ENCODE data around the gene KAT6B.

Gene KAT6B

GRCh38 chr10:74983383-74983782 lies 157.0 kb downstream of the KAT6B start:
- no peak for DNase-seq (ENCODE audit: low read depth in 2 of 2)

- no peak for DNase-seq (ENCODE audit: low read depth in 2 of 2)
Observed at GRCh38 chr10:74987339-74988053, 161.1 kb downstream of the KAT6B start.

GRCh38 chr10:74988054-74988775 lies 161.8 kb downstream of the KAT6B start:
- DNase-seq (ENCODE audit: low read depth in 2 of 2): no peak

- DNase-seq (ENCODE audit: low read depth in 2 of 2): no peak
Observed at GRCh38 chr10:74988832-74989561, 162.6 kb downstream of the KAT6B start.

- DNase-seq (ENCODE audit: low read depth in 2 of 2): no peak
Observed at GRCh38 chr10:74991435-74991834, 165.0 kb downstream of the KAT6B start.

GRCh38 chr10:74992068-74992467 lies 165.7 kb downstream of the KAT6B start:
- DNase-seq (ENCODE audit: low read depth in 2 of 2): no peak

- DNase-seq (ENCODE audit: low read depth in 2 of 2): no peak
Observed at GRCh38 chr10:74993649-74994048, 167.2 kb downstream of the KAT6B start.

- no peak for DNase-seq (ENCODE audit: low read depth in 2 of 2)
Observed at GRCh38 chr10:74994854-74995253, 168.5 kb downstream of the KAT6B start.

GRCh38 chr10:74995806-74996205 lies 169.4 kb downstream of the KAT6B start:
- no peak for DNase-seq (ENCODE audit: low read depth in 2 of 2)

- no peak for DNase-seq (ENCODE audit: low read depth in 2 of 2)
Observed at GRCh38 chr10:74997163-74997562, 170.8 kb downstream of the KAT6B start.

- DNase-seq (ENCODE audit: low read depth in 2 of 2): no peak
Observed at GRCh38 chr10:75000748-75001321, 174.4 kb downstream of the KAT6B start.

- DNase-seq (ENCODE audit: low read depth in 2 of 2): no peak
Observed at GRCh38 chr10:75001715-75002350, 175.4 kb downstream of the KAT6B start.

- DNase-seq (ENCODE audit: low read depth in 2 of 2): no peak
Observed at GRCh38 chr10:75002351-75002725, 175.9 kb downstream of the KAT6B start.

GRCh38 chr10:75002967-75003594 lies 176.7 kb downstream of the KAT6B start:
- no peak for DNase-seq (ENCODE audit: low read depth in 2 of 2)

- no peak for DNase-seq (ENCODE audit: low read depth in 2 of 2)
Observed at GRCh38 chr10:75003891-75004290, 177.5 kb downstream of the KAT6B start.

GRCh38 chr10:75007646-75008045 lies 181.2 kb downstream of the KAT6B start:
- DNase-seq (ENCODE audit: low read depth in 2 of 2): no peak

- DNase-seq (ENCODE audit: low read depth in 2 of 2): no peak
Observed at GRCh38 chr10:75008952-75009351, 182.6 kb downstream of the KAT6B start.

GRCh38 chr10:75009426-75009825 lies 183.0 kb downstream of the KAT6B start:
- no peak for DNase-seq (ENCODE audit: low read depth in 2 of 2)

- DNase-seq (ENCODE audit: low read depth in 2 of 2): no peak
Observed at GRCh38 chr10:75010373-75010772, 184.0 kb downstream of the KAT6B start.

GRCh38 chr10:75011221-75011620 lies 184.8 kb downstream of the KAT6B start:
- DNase-seq (ENCODE audit: low read depth in 2 of 2): no peak

GRCh38 chr10:75012471-75012870 lies 186.1 kb downstream of the KAT6B start:
- DNase-seq (ENCODE audit: low read depth in 2 of 2): no peak
